ENCODE data around the gene ZMYND11. TPM values are rescaled to one million over a fixed set of nuclear protein-coding genes. Genes with fewer than 3 reads are reported as not detected.
"Not testable (repeated sequence)": the region's sequence is repeated elsewhere in the genome, so short reads cannot be mapped to it uniquely, and the experiment has no call there.

ZMYND11 gene
- total RNA-seq, 1 donor from 2014 or later, result 68.0 TPM

DNA sequence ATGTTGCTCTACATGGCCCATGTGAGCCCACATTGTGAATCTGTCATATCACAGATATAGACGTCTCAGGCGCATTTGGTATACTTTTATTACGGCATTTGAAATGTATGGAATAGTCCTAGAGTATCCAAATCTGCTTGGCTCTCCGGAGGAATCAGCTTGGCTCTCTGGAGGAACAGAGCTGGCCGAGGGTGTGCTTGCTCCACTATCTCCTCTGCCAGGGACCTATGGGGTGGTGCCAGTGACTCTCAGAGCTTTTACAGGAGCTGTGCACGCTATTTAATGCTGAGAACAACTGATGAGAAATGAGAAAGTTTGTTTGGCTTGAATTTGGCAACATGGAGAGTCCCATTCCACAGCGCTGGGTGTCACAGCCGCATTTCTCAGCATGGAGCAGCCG lies 144.0 kb downstream of the ZMYND11 start:
- DNase-seq (ENCODE audit: low spot score), result no peak

DNA sequence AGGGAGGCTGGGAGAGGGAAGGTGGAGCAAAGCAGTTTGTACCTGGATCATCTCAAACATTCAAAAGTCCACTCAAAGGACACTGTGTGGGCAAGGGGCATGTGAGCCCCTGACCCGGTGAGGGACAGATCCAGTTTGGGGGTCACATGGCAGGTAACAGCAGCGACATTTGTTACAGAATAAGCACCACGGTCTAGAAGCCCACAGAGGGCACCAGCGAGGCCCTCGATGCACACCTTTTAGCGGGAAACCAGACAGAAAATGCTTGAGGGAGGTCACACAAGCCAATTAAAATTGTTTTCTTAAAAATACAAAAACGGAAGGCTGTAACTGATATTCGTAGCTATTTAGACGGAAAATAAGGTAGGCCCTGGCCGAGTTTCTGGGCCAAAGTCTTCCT lies 144.4 kb downstream of the ZMYND11 start:
- DNase-seq (ENCODE audit: low spot score), result no peak

DNA sequence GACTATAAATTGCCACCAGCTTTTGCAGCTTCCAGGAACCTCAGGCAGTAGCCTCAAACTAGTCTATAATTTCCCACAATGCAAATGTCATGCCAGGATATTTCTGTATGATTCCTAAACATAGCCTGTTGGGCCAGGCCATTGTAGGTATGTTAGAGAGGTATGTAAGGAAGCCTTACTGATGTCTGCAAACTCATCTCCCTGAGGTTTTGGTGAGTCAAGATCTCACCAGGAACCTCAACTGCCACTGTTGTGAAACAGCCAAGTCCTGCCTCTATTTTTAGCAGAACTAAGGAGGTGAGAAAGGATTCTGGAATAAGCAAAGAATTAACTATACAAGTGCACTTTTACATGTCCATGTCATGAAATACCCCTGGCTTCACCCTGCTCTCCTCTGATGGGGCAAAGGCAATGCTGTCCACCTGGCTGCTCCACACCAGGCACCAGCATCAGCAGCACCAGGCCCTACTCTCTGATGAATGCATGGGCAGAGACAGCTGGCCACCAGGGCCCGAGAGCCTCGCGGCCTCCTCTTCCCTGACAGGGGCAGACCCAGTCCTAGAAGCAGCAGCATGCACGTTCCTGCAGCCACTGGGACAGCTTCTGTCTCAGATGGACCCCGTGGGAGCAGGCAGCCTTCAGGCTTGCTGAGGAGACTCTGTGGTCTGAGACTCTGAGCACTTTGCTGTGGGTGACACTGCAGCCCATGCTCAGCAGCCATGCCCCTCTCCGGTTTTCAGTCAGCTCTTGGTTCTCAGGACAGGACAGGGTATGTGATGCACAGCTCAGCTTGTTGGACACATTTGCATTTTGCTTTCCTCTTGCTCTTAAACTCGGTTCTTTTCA lies 147.3 kb downstream of the ZMYND11 start:
- DNase-seq (ENCODE audit: low spot score), result no peak

DNA sequence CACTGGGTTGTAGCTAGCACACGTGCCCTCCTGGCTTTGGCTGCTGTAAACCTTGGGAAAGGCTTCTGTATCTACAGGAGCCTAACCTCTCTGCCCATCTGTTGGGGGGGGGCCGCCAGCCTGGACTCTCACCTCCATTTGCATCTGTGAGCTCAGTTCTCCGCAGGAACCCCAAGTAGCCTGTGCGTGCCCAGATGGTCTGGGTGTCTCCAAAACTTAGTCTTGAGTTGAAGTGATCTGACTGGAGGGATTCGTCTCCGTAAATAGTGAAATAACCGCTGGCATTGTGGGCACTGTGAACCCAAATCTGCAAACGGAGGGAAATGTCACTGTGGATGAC lies 147.9 kb downstream of the ZMYND11 start:
- DNase-seq (ENCODE audit: low spot score), result no peak

DNA sequence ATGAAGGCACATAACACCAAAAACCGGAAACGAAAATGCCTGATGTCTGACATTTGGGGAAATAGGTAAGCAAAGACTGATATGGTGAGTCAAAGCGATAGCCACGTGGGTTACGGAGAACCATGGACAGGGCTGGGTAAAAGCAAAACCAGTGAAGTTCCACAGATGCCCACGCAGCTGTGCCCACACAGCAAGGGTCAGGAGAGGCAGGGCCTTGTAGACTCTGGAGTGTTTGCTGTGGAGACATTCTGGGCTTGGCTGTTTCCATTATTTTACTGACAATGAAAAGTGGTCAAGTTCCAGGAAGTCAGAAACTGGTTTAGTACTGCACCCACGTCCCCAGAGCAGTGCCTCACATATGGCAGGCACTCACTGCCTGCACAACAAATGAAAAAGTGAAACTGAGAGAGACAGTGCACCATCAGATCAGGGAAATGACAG lies 148.7 kb downstream of the ZMYND11 start:
- DNase-seq (ENCODE audit: low spot score), result no peak

DNA sequence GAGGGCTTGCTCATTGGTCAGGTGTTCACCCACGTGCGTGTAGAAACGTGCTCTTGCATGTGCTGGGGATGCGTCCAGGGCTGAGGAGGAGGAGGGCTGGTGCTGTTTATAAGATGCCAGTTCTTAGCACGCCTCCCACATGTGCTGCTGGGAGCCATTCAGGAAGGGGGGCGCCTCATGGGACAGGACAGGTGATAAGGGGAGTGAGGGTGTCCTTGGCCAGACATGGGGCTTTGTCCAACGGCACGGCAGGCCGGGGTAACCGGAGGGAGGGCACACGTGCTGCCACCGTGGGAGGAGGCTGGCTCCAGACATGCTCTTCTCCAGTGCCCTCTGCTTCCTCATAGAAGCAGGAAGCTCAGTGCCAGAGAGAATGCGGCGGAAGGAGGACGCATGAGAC lies 150.0 kb downstream of the ZMYND11 start:
- DNase-seq (ENCODE audit: low spot score), result no peak

DNA sequence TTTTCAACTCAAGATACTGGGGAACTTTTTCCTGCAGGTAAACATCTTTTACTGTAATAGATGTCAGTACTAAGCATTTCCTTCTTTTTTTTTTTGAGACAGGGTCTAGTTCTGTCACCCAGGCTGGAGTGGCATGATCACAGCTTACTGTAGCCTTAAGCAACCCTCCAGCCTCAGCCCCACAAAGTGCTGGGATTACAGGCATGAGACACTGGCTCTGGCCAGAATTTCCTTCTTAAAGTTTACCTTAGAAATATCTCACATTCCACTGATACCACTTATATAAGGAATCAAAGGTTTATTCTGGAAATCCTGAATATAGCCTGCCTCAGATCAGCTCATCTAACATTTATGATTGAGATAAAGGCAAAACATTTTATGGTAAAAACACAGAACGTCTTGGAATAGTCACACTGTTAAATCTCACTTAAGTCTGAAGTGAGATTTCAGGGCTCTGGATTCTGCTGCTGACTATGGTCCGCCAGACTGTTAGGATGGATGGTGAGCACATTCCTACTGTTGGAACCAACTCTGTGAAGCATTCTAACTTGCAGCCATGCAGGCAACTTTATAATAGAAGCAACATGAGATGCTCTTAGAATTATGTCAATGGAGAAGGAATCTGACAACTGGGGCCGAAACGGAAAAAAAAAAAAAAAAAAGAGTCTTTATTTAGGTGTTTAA lies 151.9 kb downstream of the ZMYND11 start:
- DNase-seq (ENCODE audit: low spot score), result no peak

DNA sequence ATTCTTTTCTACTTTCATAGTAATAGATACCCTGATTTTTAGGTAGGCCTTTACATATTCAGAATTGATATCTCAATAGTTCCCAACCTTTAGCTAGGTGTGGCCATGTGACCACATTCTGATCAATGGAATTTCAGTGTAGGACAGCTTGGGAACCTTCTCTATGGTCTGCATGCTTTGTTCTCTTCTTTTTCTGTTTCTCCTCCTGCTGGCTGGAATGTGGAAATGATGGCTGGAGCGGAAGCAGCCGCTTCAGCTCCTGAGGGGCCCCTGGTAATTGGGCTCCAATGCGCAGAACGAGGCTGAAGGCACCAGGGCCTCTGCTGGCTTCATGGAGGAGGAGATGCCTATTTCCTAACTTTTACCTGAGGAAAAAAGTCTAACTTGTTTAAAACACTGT lies 152.6 kb downstream of the ZMYND11 start:
- no peak for DNase-seq (ENCODE audit: low spot score)

DNA sequence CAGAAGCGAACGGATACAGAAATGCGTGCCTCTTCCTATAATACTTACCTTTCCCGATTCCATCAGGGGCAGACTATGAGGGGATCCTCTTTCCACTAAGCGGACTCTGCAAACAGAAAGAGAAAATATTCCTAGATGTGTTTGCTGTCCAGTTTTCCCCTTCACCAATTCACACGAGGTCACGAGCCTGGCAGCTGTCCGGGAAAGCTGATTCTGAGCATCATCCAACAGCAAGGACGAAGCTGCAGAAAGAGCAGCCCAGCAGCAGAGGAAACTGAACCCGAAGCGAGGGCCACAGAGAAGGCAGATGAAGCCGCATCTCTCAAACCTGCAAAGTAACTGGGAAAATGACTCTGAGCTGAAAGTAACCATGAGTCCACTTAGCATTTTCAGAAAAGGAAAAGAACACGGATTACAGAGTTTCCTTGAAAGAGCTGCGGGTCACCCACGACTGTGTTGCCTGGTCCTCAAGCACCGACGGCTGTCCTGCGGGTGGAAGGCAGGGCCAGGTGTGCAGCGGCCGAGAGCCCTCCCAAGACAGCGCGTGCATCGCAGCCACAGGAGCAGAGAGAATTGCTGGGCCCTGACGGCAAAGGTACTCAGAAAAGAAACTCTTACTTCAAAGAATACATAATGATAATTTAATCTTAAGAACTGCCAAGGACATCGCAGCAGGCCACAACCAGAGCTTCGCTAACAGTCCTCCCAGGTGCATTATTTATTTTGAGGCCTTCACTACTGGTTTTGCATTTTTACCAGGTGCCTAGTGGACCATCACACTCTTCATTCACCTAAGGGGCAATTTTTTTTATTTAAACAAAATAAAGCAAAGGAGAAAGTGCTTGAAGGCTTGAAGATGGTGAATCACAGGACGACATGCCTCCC lies 153.3 kb downstream of the ZMYND11 start:
- no peak for DNase-seq (ENCODE audit: low spot score)

DNA sequence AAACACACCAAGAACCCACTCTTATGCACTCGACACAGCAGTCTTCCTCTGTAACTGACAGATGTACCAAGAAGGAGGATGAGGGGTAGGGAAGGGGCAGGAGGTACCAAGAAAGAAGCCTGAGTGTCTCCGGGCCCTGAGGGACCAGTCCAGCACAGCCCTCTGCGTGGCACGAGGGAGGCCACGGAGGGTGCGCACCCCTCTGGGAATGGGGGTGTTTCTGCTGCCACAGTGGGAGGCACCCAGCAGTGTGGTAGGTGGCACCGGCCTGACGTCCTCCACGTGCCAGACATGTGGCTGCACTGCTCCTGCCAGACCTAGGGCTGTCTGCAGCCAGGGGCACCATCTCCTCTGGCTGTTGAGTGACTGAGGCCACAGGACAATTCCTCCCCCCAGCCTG lies 154.3 kb downstream of the ZMYND11 start:
- no peak for DNase-seq (ENCODE audit: low spot score)

DNA sequence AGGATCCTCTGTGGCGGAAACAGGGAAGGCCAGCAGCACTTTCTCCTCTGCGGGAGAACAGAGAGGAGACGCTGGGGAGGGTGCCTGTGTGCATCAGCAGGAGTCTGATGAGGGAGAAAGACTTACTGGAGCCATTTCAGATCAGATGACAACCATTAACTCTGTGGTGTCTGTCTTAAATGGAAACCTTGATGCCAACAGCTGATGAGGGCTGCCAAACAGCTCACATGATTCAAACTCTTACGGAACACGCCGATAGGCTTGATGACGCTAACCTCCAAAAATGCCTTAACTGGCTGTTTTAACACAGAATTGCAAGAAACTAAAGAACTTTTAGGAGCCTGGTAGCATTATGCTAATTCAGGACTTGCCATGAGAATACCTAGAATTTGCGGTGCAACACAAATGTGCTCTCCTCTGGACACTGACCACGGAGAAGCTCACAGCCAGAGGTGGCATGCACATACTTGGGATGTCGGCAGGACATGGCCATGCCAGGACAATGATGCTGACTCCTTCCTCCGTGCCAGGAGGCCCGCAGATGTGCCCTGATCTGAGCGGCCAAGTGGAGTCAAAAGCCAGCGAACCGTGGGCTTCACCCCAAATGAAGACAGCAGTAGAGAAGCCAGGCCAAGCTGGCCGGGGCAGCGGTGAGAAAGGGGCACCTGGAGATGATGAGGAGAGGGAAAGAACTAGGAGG lies 154.9 kb downstream of the ZMYND11 start:
- no peak for DNase-seq (ENCODE audit: low spot score)

DNA sequence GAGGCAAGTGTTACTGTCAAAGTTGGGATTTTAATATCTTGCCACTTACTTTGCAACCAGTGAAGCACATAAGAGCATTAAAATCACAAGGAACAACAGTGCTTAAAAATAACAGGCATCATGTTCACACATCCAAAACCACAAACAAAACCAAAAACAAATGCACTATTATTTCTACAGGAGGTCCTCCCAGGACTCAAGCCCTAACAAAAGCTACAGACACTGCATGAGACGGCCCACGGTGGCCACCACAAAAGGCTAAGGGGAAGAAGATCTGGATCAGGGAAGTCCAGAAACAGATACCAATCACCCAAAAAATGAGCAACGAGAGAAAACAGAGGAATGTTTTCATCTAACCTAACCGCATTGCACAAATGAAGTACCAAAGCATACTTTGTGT lies 158.4 kb downstream of the ZMYND11 start:
- no peak for DNase-seq (ENCODE audit: low spot score)

DNA sequence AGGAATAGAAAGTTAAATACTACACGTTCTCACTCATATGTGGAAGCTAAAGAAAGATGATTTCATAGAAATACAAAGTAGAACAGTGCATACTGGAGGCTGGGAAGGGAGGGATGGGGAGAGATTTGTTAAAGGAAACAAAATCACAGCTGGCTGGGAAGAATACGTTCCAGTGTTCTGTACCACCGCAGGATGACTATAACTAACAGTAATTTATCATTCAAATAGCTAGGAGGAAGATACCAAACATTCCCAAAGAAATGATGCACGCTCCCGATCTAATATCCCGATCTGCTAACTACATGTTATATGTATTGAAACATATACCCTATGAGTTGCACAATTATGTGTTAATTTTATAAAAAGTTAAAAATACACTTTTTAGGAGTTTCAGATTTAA lies 162.3 kb downstream of the ZMYND11 start:
- no peak for DNase-seq (ENCODE audit: low spot score)

DNA sequence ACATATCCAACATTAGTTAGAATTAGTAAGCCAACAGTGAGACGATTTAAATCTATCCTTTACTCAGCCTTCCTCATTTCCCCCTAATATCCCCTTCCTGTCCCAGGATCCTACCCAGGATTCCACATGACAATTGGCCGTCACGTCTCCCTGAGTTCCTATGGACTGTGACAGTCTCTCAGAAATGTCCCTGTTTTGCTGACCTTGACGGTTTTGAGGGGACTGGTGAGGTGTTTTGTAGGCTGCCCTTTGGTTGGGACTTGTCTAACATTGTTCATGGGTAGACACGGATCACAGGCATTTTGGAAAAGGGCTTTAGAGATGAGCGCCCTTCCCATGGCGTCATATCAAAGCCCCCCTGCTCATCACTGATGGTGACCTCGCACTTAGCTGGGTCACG lies 162.8 kb downstream of the ZMYND11 start:
- DNase-seq (ENCODE audit: low spot score), result no peak

DNA sequence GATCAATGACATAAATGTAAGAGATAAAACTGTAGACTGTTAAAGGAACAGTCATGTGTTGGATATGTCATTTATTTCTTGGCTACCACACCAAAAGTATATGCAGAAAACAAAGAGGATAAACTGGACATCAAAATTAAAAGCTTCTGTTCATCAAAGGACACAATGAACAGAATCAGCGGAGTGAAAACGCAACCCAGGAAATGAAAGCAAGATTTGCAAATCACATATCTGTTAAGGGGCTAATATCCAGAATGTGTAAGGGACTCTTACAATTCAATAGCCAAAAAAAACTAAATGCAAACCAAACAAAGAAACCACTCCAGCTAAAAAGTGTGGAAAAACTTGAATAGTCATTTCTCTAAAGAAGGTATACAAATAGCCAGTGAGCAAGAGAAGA lies 164.3 kb downstream of the ZMYND11 start:
- no peak for DNase-seq (ENCODE audit: low spot score)

DNA sequence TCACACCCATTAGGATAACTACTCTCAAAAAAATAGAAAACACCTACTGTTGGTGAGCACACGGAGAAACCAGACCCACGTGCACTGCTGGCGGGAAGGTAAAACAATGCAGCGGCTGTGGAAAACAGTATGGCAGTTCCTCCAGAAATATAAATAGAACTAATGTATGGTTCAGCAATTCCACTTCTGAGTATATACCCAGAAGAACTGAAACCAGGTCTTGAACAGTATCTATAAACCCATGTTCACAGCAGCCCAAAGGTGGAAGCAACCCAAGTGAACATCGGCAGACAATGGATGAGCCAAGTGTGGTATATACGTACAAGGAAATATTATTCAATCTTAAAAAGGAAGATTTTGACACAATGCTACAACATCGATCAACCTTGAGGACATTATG lies 164.7 kb downstream of the ZMYND11 start:
- no peak for DNase-seq (ENCODE audit: low spot score)

DNA sequence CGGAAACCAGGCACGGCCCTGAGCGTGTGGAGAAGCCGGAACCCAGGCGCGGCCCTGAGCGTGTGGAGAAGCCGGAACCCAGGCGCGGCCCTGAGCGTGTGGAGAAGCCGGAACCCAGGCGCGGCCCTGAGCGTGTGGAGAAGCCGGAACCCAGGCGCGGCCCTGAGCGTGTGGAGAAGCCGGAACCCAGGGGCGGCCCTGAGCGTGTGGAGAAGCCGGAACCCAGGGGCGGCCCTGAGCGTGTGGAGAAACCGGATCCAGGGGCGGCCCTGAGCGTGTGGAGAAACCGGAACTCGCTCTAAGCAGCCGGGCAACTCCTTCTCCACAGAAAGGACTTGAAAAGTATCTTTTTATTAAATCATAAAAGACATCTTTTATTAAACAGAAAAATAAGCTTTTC lies 165.3 kb downstream of the ZMYND11 start:
- not testable (repeated sequence) for DNase-seq (ENCODE audit: low spot score)

DNA sequence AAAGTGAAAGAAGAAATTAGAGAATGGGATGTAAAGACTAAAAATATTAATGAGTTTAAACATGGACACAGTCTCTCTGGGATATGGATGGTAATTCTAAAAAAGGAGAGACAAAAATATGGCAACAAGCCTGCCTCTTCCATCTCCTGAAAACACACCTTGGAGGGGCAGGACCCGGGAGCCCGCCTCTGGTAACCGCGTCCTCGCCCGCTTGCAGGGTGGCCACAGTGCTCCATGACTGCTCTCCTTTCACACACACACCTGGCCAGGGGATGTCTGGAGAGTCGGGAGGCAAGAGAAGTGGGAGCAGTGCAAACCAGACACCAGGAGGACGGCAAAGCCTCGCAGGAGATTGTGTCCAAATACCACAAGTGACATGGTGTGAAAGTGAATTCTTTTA lies 166.3 kb downstream of the ZMYND11 start:
- DNase-seq (ENCODE audit: low spot score), result no peak
